Measurements from ENCODE around the gene PGM1. TPM values are rescaled to one million over a fixed set of nuclear protein-coding genes. Genes with fewer than 3 reads are reported as not detected.

Gene PGM1
- total and polyA plus RNA-seq, 8 donors = 39.3 to 65.6 (median 43.5) TPM

DNA sequence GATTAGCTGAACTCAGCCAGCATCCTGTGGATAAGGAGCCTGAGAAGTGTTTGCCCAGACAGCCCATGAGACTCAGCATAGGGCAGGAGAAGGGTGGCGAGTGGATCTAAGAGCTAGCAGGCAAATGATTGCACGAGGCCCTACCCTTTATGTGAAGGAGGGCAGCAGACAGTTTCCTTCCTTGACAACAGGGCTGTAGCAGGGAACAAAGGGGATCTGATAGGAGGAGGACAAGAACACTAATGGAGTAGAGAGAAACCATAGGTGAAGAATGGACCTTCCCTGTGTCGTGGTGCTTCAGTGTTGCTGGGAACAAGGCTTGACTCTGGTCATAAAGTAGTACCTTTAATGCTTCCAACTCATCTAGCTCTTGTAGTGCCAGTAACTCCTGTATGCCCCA lies 84.3 kb downstream of the PGM1 start:
- no peaks in the 10 kb centered on the region for H3K36me3 ChIP-seq
- DNase-seq = no peak
- peaks cover 0 to 4% of the 10 kb centered on the region in 2 donors for H3K9me3 ChIP-seq
- H3K4me3 ChIP-seq = no peak overlapping the region
- no peak for ATAC-seq
- H3K4me1 ChIP-seq = peaks cover 0 to 2% of the 10 kb centered on the region in 2 donors
- H3K27ac ChIP-seq = no peak overlapping the region
- H3K27me3 ChIP-seq = no peaks in the 10 kb centered on the region
- TF ChIP-seq, protein P1, sequence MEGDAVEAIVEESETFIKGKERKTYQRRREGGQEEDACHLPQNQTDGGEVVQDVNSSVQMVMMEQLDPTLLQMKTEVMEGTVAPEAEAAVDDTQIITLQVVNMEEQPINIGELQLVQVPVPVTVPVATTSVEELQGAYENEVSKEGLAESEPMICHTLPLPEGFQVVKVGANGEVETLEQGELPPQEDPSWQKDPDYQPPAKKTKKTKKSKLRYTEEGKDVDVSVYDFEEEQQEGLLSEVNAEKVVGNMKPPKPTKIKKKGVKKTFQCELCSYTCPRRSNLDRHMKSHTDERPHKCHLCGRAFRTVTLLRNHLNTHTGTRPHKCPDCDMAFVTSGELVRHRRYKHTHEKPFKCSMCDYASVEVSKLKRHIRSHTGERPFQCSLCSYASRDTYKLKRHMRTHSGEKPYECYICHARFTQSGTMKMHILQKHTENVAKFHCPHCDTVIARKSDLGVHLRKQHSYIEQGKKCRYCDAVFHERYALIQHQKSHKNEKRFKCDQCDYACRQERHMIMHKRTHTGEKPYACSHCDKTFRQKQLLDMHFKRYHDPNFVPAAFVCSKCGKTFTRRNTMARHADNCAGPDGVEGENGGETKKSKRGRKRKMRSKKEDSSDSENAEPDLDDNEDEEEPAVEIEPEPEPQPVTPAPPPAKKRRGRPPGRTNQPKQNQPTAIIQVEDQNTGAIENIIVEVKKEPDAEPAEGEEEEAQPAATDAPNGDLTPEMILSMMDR (IDR thresholded peaks at IDR 0.05) = no peak
- intact Hi-C loops (cut with DNase I) = loop anchor here in 1 of 2 donors (10.0 kb wide), 1 partner anchor 567 kb away; no protein-coding TSS in a partner anchor

DNA sequence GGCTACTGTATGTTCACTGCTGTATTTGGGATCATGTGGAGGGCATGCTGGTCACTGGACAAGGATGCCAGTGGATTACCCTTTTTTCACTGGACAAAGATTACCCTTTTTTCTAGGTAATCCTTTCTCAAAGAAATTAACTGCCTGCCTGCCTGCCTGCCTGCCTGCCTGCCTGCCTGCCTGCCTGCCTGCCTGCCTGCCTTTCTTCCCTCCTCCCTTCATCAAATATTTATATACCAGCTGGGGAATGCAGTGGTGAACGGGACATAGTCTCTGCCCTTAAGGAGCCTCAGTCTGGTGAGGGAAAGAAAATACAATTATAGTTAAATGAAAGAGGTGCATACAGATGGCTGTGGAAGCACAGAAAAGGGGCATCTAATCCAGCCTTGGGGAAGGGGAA lies 85.0 kb downstream of the PGM1 start:
- Histone ChIP-seq H3K27ac (no peak overlapping the region), H3K27me3 (no peaks in the 10 kb centered on the region), H3K9me3 (peaks cover 0 to 4% of the 10 kb centered on the region in 2 donors), H3K4me1 (peaks cover 0 to 2% of the 10 kb centered on the region in 2 donors), H3K36me3 (no peaks in the 10 kb centered on the region), H3K4me3 (no peak overlapping the region)
- TF ChIP-seq, protein P1 (IDR thresholded peaks at IDR 0.05) = no peak
- ATAC-seq (no peak), DNase-seq (no peak)
- intact Hi-C loops (cut with DNase I) = loop anchor here in 1 of 2 donors (10.0 kb wide), 1 partner anchor 567 kb away; no protein-coding TSS in a partner anchor

DNA sequence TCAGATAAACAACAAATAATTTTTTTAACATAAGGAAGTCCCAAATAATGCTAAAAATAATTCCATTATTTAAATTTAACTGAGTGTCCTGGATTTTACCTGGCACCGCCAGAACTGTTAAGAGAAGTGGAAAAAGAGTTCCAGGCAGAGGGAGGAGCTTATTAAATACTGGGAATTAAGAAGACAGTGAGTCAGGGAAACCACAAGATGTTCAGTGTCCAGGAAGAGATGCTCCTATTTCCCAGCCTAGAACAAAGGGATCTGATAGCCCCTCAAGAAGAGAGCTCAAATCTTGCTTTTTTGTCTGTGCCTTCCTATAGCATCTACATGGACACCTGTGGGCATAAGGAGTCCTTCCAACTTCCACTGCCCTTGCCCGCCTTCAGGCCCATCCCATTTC lies 85.9 kb downstream of the PGM1 start:
- no peak for ATAC-seq
- Histone ChIP-seq H3K9me3 (peaks cover 0 to 4% of the 10 kb centered on the region in 2 donors), H3K4me3 (no peak overlapping the region), H3K4me1 (peaks cover 0 to 2% of the 10 kb centered on the region in 2 donors), H3K36me3 (no peaks in the 10 kb centered on the region), H3K27me3 (no peaks in the 10 kb centered on the region), H3K27ac (no peak overlapping the region)
- TF ChIP-seq, protein P1 (IDR thresholded peaks at IDR 0.05) = no peak
- DNase-seq = no peak
- intact Hi-C loops (cut with DNase I) = loop anchor here in 1 of 2 donors (10.0 kb wide), 1 partner anchor 566 kb away; no protein-coding TSS in a partner anchor

DNA sequence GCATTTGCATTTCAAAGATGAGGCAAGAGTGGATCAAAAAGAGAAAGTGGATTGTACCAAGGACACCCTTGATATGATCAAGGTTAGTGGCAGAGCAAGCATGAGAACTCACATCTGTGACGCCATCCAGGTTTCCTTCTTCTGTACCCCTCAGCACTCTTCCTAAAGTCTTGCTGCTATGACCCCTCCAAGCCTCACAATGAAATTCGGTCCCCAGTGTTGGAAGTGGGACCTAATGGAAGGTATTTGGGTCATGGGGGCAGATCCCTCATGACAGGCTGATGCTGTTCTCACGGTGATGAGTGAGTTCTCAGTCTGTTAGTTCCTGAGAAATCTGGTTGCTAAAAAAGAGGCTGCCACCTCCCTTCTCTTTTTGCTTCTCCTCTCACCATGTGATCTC lies 86.4 kb downstream of the PGM1 start:
- H3K27ac ChIP-seq = no peak overlapping the region
- TF ChIP-seq, protein P1 (IDR thresholded peaks at IDR 0.05) = no peak
- intact Hi-C loops (cut with DNase I) = loop anchor here in 1 of 2 donors (10.0 kb wide), 1 partner anchor 565 kb away; no protein-coding TSS in a partner anchor
- H3K4me1 ChIP-seq = peaks cover 0 to 2% of the 10 kb centered on the region in 2 donors
- no peaks in the 10 kb centered on the region for H3K27me3 ChIP-seq
- no peak for ATAC-seq
- H3K9me3 ChIP-seq = peaks cover 0 to 4% of the 10 kb centered on the region in 2 donors
- DNase-seq = no peak
- H3K4me3 ChIP-seq = no peak overlapping the region
- no peaks in the 10 kb centered on the region for H3K36me3 ChIP-seq

DNA sequence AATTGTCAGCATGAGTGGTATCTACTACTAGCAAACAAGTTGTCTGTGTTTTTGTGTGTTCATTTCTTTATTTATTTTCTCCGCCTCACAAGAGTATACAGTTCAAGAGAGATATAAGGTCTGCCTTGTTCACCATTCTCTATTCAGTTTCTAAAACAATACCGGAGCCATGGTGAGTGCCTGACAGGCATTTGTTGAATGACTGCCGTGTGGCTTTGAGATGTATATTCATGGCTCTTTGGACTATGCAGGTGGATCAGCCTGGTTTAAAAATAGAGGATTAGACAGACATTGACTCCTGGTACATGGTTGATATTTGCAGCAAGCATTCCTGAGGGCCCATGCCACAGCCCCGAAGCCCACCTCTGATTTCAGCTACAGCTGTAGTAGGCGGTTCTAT lies 89.7 kb downstream of the PGM1 start:
- H3K36me3 ChIP-seq = no peaks in the 10 kb centered on the region
- no peak overlapping the region for H3K27ac ChIP-seq
- ATAC-seq = no peak
- no peak overlapping the region for H3K4me3 ChIP-seq
- H3K4me1 ChIP-seq = no peaks in the 10 kb centered on the region
- DNase-seq = no peak
- H3K9me3 ChIP-seq = peaks cover 0 to 4% of the 10 kb centered on the region in 2 donors
- TF ChIP-seq, protein P1 (IDR thresholded peaks at IDR 0.05) = no peak
- no peaks in the 10 kb centered on the region for H3K27me3 ChIP-seq
- intact Hi-C loops (cut with DNase I) = no loop called here
